Activated CD4-positive, alpha-beta T cell treated with anti-CD3 and anti-CD28 coated beads, Interleukin-2, amount 50 U/mL, for 4 hours (primary cell): ENCODE measurements around the gene ANGPTL4.
"Not testable (repeated sequence)": the region's sequence is repeated elsewhere in the genome, so short reads cannot be mapped to it uniquely, and the experiment has no call there.

ENCODE experiments used
- DNase-seq, 2 experiments: peaks; one replicate each; pipeline ENCODE4 v3.0.0-alpha.2; 2020

ANGPTL4 gene

GRCh38 chr19:8363803-8364771 lies at the start of gene ANGPTL4:
Gene ANGPTL4 (plus strand): TSS chr19:8364155. CDS start chr19:8364322, 167 bp downstream.
- peak; percentile 52 to 62 for DNase-seq

GRCh38 chr19:8314981-8315640 lies 48.8 kb upstream of the ANGPTL4 start:
- not testable (repeated sequence) for DNase-seq

GRCh38 chr19:8316351-8317125 lies 47.4 kb upstream of the ANGPTL4 start:
- DNase-seq, result no peak

- not testable (repeated sequence) for DNase-seq
Measured at GRCh38 chr19:8318835-8319234, 45.1 kb upstream of the ANGPTL4 start.

- DNase-seq, result no peak
Measured at GRCh38 chr19:8319807-8320520, 44.0 kb upstream of the ANGPTL4 start.

- DNase-seq, result peak in 1 of 2 experiments; percentile 2
Measured at GRCh38 chr19:8320564-8321066, 43.3 kb upstream of the ANGPTL4 start.

- DNase-seq, result peak; percentile 96 to 97
Measured at GRCh38 chr19:8321067-8321985, 42.6 kb upstream of the ANGPTL4 start, which contains the start of the genes NDUFA7 and RPS28. Gene NDUFA7 (minus strand): TSS chr19:8321375. CDS start chr19:8321358, 17 bp downstream. Gene RPS28 (plus strand): TSS chr19:8321496. CDS start chr19:8321531, 35 bp downstream.

GRCh38 chr19:8321986-8322637 lies 41.8 kb upstream of the ANGPTL4 start:
- no peak for DNase-seq

GRCh38 chr19:8322638-8322997 lies 41.3 kb upstream of the ANGPTL4 start:
- no peak for DNase-seq

GRCh38 chr19:8323781-8324185 lies 40.2 kb upstream of the ANGPTL4 start:
- no peak for DNase-seq

GRCh38 chr19:8324186-8325050 lies 39.5 kb upstream of the ANGPTL4 start:
- DNase-seq, result no peak

GRCh38 chr19:8325454-8325853 lies 38.5 kb upstream of the ANGPTL4 start:
- DNase-seq, result no peak

GRCh38 chr19:8329996-8330395 lies 34.0 kb upstream of the ANGPTL4 start:
- DNase-seq, result no peak

- no peak for DNase-seq
Measured at GRCh38 chr19:8331263-8331845, 32.6 kb upstream of the ANGPTL4 start.

- DNase-seq, result no peak
Measured at GRCh38 chr19:8332976-8333766, 30.8 kb upstream of the ANGPTL4 start.

GRCh38 chr19:8333767-8334457 lies 30.0 kb upstream of the ANGPTL4 start:
- DNase-seq, result no peak
